ENCODE results near the gene GPR183. TPM values are rescaled to one million over a fixed set of nuclear protein-coding genes. Genes with fewer than 3 reads are reported as not detected.

Gene GPR183, protein sequence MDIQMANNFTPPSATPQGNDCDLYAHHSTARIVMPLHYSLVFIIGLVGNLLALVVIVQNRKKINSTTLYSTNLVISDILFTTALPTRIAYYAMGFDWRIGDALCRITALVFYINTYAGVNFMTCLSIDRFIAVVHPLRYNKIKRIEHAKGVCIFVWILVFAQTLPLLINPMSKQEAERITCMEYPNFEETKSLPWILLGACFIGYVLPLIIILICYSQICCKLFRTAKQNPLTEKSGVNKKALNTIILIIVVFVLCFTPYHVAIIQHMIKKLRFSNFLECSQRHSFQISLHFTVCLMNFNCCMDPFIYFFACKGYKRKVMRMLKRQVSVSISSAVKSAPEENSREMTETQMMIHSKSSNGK
- total RNA-seq (1.8 TPM), polyA plus RNA-seq (ENCODE audit: insufficient read depth in 1 of 8, insufficient read length in 8 of 8, low replicate concordance in 1 of 8) (1 to 10 TPM; 1.4 to 3.0 (median 2.0) TPM)
- long read RNA-seq, donor 1 = 0 reads
- long read RNA-seq, donor 2 = 0 reads
- long read RNA-seq, donor 3, partial matches to known transcripts = 0 of 1 reads
- long read RNA-seq, donor 3, other reads (novel, unspliced or antisense) = 0 of 1 reads
- long read RNA-seq, donor 4, partial matches to known transcripts = 45 of 46 reads
- long read RNA-seq, donor 4, other reads (novel, unspliced or antisense) = 0 of 46 reads
- long read RNA-seq, donor 5 = 0 reads
- long read RNA-seq, donor 6, partial matches to known transcripts = 0 of 2 reads
- long read RNA-seq, donor 6, other reads (novel, unspliced or antisense) = 0 of 2 reads
- long read RNA-seq, donor 7 = 0 reads
- long read RNA-seq, donor 8, partial matches to known transcripts = 0 of 2 reads
- long read RNA-seq, donor 8, other reads (novel, unspliced or antisense) = 0 of 2 reads
- long read RNA-seq, donor 9, partial matches to known transcripts = 17 of 18 reads
- long read RNA-seq, donor 9, other reads (novel, unspliced or antisense) = 0 of 18 reads
- long read RNA-seq, donor 10, partial matches to known transcripts = 119 of 150 reads
- long read RNA-seq, donor 10, other reads (novel, unspliced or antisense) = 27 of 150 reads
- long read RNA-seq, donor 11 = 0 reads

DNA sequence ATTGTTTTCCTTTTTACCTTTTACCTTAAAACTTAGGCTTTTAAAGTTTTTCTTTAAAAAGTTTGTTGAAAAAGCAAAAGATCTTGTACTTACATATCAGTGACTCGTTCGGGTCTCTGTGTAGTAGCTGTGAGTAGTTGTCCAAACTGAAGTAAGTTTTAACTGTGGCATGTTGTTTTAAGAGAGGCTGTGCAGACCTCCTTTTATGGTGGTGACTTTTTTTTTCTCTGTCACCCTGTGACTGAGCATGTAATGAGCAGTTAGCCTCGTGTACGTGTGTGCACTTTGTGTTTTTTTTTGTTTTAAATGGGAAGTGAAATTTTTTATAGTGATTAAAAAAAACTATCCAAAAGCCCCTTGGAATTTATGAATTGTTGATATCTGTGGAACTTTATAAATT, at the start of gene GPR183:
Gene GPR183, minus strand, starts transcription at position 153 of the 400 bp plus-strand sequence. CDS start 11,254 bp downstream, outside the sequence.
- Histone ChIP-seq H3K27ac (ENCODE audit: low read length) (no peak within 1 kb of the TSS), H3K36me3 (ENCODE audit: control insufficient read depth, insufficient read depth, low read length) (peaks cover 9% of the 10 kb centered on the region), H3K27me3 (ENCODE audit: control insufficient read depth, insufficient read depth, low read length) (no peaks in the 10 kb centered on the region), H3K9me3 (replicated peaks; ENCODE audit: control insufficient read depth, low read depth, low read length) (no peaks in the 10 kb centered on the region), H3K4me3 (ENCODE audit: low read length) (no peak within 1 kb of the TSS), H3K4me1 (ENCODE audit: control insufficient read depth, insufficient read depth, low read length) (no peaks in the 10 kb centered on the region)
- no CpG with 5 or more reads among the region's 4 CpGs for WGBS (ENCODE audit: insufficient coverage)
- peak; percentile 64 for DNase-seq

DNA sequence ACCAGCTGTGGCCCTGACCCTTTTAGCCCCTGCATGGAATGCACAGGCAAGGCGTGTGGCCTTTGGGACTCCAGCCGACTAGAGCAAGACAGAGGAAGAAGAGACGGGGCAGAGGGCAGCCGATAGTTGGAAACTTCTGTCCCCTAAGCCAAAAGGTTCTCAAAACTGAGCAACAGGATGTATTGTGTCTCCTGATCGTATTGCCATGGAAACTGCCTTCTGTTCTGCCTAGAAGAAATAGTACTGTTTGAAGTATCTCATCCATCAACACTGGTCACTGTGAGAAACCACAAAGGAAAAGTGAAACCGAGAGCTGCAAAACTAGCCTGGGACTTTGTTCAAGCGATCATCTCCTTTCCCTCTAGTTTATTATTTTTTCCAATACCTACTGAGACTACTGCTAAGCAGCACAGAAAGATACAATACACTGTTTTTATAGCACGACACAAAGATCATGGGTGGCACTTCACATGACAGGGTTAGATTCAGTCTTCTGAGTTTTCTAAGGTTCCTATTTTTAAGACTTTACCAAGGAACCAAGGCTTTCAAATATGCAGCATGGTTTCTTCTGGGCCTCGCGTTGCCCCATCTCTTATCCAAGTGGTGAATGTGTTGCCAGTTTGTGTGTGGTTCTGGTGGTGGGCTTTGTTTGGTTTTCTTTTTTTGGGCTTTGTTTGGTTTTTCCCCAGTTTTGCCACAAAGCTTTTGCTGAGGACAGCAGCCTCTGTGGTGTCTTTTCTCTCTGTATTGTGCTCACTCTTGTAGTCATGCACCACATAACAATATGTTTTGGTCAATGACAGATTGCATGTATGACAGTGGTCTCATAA, 49.3 kb upstream of the GPR183 start:
- Histone ChIP-seq H3K36me3 (ENCODE audit: control insufficient read depth, insufficient read depth, low read length) (peaks cover 59% of the 10 kb centered on the region), H3K4me3 (ENCODE audit: low read length) (no peak overlapping the region), H3K9me3 (replicated peaks; ENCODE audit: control insufficient read depth, low read depth, low read length) (no peaks in the 10 kb centered on the region), H3K4me1 (ENCODE audit: control insufficient read depth, insufficient read depth, low read length) (peaks cover 6% of the 10 kb centered on the region), H3K27me3 (ENCODE audit: control insufficient read depth, insufficient read depth, low read length) (no peaks in the 10 kb centered on the region), H3K27ac (ENCODE audit: low read length) (peak overlapping the region; percentile 60)
- peak; percentile 75 for DNase-seq
- WGBS (ENCODE audit: insufficient coverage) = 59% methylated on average over 6 of the region's 10 CpGs

DNA sequence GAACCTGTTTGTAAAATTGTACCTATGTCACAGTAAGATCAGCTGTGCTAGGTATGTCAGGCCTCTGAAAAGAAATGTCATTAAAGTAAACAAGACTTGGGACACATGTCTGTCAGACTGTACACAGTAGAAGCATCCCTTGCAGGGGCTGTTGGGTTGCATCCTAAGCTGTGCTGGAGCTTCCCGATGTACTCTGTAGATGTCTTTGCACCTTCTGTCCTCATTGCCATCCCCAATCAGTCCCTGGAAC, 48.7 kb upstream of the GPR183 start:
- H3K36me3 ChIP-seq (ENCODE audit: control insufficient read depth, insufficient read depth, low read length) = peaks cover 57% of the 10 kb centered on the region
- 57% methylated on average over 1 of the region's 1 CpG for WGBS (ENCODE audit: insufficient coverage)
- no peaks in the 10 kb centered on the region for H3K27me3 ChIP-seq (ENCODE audit: control insufficient read depth, insufficient read depth, low read length)
- peak overlapping the region; percentile 60 for H3K27ac ChIP-seq (ENCODE audit: low read length)
- H3K4me3 ChIP-seq (ENCODE audit: low read length) = no peak overlapping the region
- H3K4me1 ChIP-seq (ENCODE audit: control insufficient read depth, insufficient read depth, low read length) = peaks cover 6% of the 10 kb centered on the region
- H3K9me3 ChIP-seq (replicated peaks; ENCODE audit: control insufficient read depth, low read depth, low read length) = no peaks in the 10 kb centered on the region
- no peak for DNase-seq

DNA sequence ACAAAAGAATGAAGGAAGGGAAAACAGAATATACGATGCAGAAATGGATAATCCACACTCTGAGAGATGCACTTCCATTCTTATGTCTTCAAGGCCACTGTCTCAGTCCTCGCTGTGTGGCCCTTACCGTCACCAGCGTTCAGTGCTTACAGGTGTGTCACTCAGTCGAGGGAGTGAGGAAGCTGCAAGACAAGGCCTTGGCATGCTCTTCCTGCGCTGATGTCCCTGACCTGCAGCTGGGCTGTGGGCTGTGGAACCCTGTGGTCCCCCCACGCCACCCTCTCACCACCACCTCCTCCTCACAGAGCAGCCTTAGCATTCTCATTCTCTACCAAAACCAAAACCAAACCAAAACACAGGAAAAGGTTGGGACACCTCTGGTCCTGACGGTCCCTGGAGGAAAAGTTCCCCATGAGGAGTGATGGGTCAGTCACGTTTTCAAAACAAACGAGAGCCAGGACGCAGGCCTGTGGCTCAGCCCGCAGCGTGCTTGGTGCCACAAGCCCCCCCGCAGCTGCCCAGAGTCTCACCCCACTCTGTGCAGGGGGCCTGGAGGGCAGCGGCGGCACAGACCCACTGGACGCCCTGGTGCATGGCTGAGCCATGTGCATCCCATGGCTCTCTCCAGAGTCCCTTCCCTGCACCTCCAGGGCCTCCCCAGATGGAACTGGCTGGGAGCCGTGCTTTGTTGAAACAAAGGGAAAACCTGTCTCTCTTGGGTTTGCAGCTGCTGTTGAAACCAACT, 48.2 kb upstream of the GPR183 start:
- H3K36me3 ChIP-seq (ENCODE audit: control insufficient read depth, insufficient read depth, low read length) = peaks cover 58% of the 10 kb centered on the region
- 89% methylated on average over 17 of the region's 18 CpGs for WGBS (ENCODE audit: insufficient coverage)

GRCh38 chr13:99354371-99354951, 47.3 kb upstream of the GPR183 start:
- Histone ChIP-seq H3K9me3 (replicated peaks; ENCODE audit: control insufficient read depth, low read depth, low read length) (no peaks in the 10 kb centered on the region), H3K27me3 (ENCODE audit: control insufficient read depth, insufficient read depth, low read length) (no peaks in the 10 kb centered on the region), H3K36me3 (ENCODE audit: control insufficient read depth, insufficient read depth, low read length) (peaks cover 58% of the 10 kb centered on the region), H3K4me3 (ENCODE audit: low read length) (no peak overlapping the region), H3K4me1 (ENCODE audit: control insufficient read depth, insufficient read depth, low read length) (peaks cover 6% of the 10 kb centered on the region), H3K27ac (ENCODE audit: low read length) (no peak overlapping the region)
- 65% methylated on average over 8 of the region's 8 CpGs for WGBS (ENCODE audit: insufficient coverage)
- DNase-seq = no peak

More for the DNA sequence above, 48.2 kb upstream of the GPR183 start:
- Histone ChIP-seq H3K9me3 (replicated peaks; ENCODE audit: control insufficient read depth, low read depth, low read length) (no peaks in the 10 kb centered on the region), H3K27ac (ENCODE audit: low read length) (peak overlapping the region; percentile 60), H3K4me1 (ENCODE audit: control insufficient read depth, insufficient read depth, low read length) (peaks cover 6% of the 10 kb centered on the region), H3K4me3 (ENCODE audit: low read length) (no peak overlapping the region), H3K27me3 (ENCODE audit: control insufficient read depth, insufficient read depth, low read length) (no peaks in the 10 kb centered on the region)
- DNase-seq = no peak

GRCh38 chr13:99353836-99354235, 46.6 kb upstream of the GPR183 start:
- peaks cover 6% of the 10 kb centered on the region for H3K4me1 ChIP-seq (ENCODE audit: control insufficient read depth, insufficient read depth, low read length)
- no peak for DNase-seq
- no peaks in the 10 kb centered on the region for H3K9me3 ChIP-seq (replicated peaks; ENCODE audit: control insufficient read depth, low read depth, low read length)
- peaks cover 60% of the 10 kb centered on the region for H3K36me3 ChIP-seq (ENCODE audit: control insufficient read depth, insufficient read depth, low read length)
- H3K4me3 ChIP-seq (ENCODE audit: low read length) = no peak overlapping the region
- WGBS (ENCODE audit: insufficient coverage) = 79% methylated on average over 3 of the region's 8 CpGs
- no peaks in the 10 kb centered on the region for H3K27me3 ChIP-seq (ENCODE audit: control insufficient read depth, insufficient read depth, low read length)
- no peak overlapping the region for H3K27ac ChIP-seq (ENCODE audit: low read length)

DNA sequence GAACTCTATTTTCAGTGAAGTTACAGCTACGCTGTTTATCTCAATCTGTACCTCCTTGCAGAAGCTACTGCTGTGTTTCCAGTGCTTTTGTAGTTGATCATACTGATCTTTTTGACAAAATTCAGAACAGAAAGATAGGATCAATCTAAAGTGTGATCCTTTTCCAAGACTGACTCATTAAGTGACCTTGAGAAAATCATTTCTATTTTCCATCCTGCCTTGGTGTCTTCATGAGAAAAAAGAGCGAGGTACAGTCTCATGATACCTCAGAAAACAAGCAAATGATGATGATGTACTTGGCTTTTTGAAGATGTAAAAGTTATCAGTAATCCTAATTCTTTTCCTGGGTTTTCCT, 46.0 kb upstream of the GPR183 start:
- H3K27ac ChIP-seq (ENCODE audit: low read length) = no peak overlapping the region

DNA sequence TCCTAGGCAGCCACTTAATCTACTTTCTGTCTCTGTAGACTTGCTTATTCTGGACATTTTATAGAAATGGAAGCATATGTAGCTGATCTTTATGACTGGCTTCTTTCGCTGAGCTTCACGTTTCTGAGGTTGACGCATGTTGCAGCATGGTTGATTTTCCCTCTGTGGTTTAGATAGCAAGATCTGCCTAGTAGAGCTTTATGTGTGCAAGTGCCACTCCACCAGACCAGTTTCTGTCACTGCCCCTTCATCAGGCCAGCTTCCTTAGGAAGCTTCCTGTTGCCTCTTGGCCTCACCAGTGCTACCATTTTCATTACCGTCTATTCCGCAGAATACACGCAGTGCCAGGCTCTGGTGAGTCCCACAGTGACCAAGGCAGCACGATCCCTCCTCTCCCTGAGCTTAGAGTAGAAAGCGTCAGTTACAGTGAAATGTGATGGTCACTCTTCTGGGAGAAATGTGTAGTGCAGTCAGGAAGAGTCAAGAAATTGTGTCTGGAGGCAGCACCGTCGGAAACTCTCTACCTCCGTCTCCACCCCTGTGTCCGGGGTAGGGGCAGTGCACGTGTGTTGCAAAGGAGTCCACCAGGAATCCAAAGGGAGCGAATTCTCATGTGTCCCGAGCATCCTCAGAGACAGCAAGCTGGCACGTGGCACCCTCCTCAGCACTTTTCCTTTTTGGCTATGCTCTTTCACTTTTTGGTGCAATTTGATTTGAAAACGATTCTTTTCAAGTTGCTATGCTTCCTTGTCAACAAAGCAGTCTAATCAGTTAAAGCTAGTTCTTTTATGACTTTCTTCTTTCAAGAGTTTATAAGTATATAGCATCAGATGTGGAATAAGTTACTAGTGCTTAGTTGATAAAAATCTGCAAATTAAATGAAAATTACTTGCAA, 45.4 kb upstream of the GPR183 start:
- DNase-seq = no peak
- no peak overlapping the region for H3K4me3 ChIP-seq (ENCODE audit: low read length)
- peaks cover 15% of the 10 kb centered on the region for H3K4me1 ChIP-seq (ENCODE audit: control insufficient read depth, insufficient read depth, low read length)
- H3K36me3 ChIP-seq (ENCODE audit: control insufficient read depth, insufficient read depth, low read length) = peaks cover 54% of the 10 kb centered on the region
- no peaks in the 10 kb centered on the region for H3K9me3 ChIP-seq (replicated peaks; ENCODE audit: control insufficient read depth, low read depth, low read length)
- H3K27ac ChIP-seq (ENCODE audit: low read length) = no peak overlapping the region
- 89% methylated on average over 13 of the region's 17 CpGs for WGBS (ENCODE audit: insufficient coverage)
- no peaks in the 10 kb centered on the region for H3K27me3 ChIP-seq (ENCODE audit: control insufficient read depth, insufficient read depth, low read length)

More for the DNA sequence above, 46.0 kb upstream of the GPR183 start:
- DNase-seq = no peak
- H3K4me3 ChIP-seq (ENCODE audit: low read length) = no peak overlapping the region
- no CpG with 5 or more reads among the region's 2 CpGs for WGBS (ENCODE audit: insufficient coverage)
- H3K36me3 ChIP-seq (ENCODE audit: control insufficient read depth, insufficient read depth, low read length) = peaks cover 60% of the 10 kb centered on the region
- H3K4me1 ChIP-seq (ENCODE audit: control insufficient read depth, insufficient read depth, low read length) = peaks cover 9% of the 10 kb centered on the region
- H3K27me3 ChIP-seq (ENCODE audit: control insufficient read depth, insufficient read depth, low read length) = no peaks in the 10 kb centered on the region
- no peaks in the 10 kb centered on the region for H3K9me3 ChIP-seq (replicated peaks; ENCODE audit: control insufficient read depth, low read depth, low read length)

All from muscle of leg (tissue), 16 donors.